ENCODE results near the gene VTI1A. TPM values are rescaled to one million over a fixed set of nuclear protein-coding genes. Genes with fewer than 3 reads are reported as not detected.
A peak's percentile ranks its signal among the peaks of the same experiment; 100 is the strongest.

The VTI1A gene
- total and polyA plus RNA-seq, 9 donors, result 7.8 to 48.2 (median 20.0) TPM

GRCh38 chr10:112716924-112717413 lies 270.0 kb downstream of the VTI1A start:
- TF ChIP-seq POLR2A (IDR thresholded peaks at IDR 0.05), result no peak
- Histone ChIP-seq H3K36me3 (no peaks in the 10 kb centered on the region), H3K4me1 (ENCODE audit: insufficient read depth) (no peaks in the 10 kb centered on the region), H3K27ac (no peak overlapping the region), H3K4me3 (no peak overlapping the region), H3K9me3 (no peaks in the 10 kb centered on the region), H3K27me3 (no peaks in the 10 kb centered on the region)
- 72 to 92% (median 74%) methylated on average over 6 of the region's 6 CpGs for WGBS, 3 donors
- intact Hi-C loops (cut with DNase I), result loop anchor here in 1 of 4 donors (10.0 kb wide), 1 partner anchor 408 kb away; no protein-coding TSS in a partner anchor
- DNase-seq, result no peak

- H3K4me3 ChIP-seq, result no peak overlapping the region
- no peak overlapping the region for H3K27ac ChIP-seq
- no peaks in the 10 kb centered on the region for H3K27me3 ChIP-seq
- TF ChIP-seq CTCF (IDR thresholded peaks at IDR 0.05), result no peak
- no peak for TF ChIP-seq EP300 (IDR thresholded peaks at IDR 0.05)
- no peak for TF ChIP-seq POLR2A (IDR thresholded peaks at IDR 0.05)
- no peak for DNase-seq
- intact Hi-C loops (cut with DNase I), result loop anchor here in 2 of 4 donors (10.0 kb wide), 2 partner anchors 405 to 665 kb away; no protein-coding TSS in a partner anchor
- H3K36me3 ChIP-seq, result no peaks in the 10 kb centered on the region
- no peaks in the 10 kb centered on the region for H3K9me3 ChIP-seq
- H3K4me1 ChIP-seq (ENCODE audit: insufficient read depth), result peaks cover 2% of the 10 kb centered on the region
These were observed 273.2 kb downstream of the VTI1A start for GRCh38 chr10:112720178-112720577.

GRCh38 chr10:112721080-112721698 lies 274.2 kb downstream of the VTI1A start:
- Histone ChIP-seq H3K36me3 (no peaks in the 10 kb centered on the region), H3K9me3 (no peaks in the 10 kb centered on the region), H3K27me3 (no peaks in the 10 kb centered on the region), H3K4me1 (ENCODE audit: insufficient read depth) (peaks cover 2% of the 10 kb centered on the region), H3K4me3 (no peak overlapping the region), H3K27ac (no peak overlapping the region)
- no peak for DNase-seq
- TF ChIP-seq EP300 (IDR thresholded peaks at IDR 0.05), result no peak
- TF ChIP-seq CTCF (IDR thresholded peaks at IDR 0.05), result peak; percentile 19 to 64 (median 26)
- TF ChIP-seq POLR2A (IDR thresholded peaks at IDR 0.05), result no peak
- 59 to 67% (median 66%) methylated on average over 5 of the region's 5 CpGs for WGBS, 3 donors
- intact Hi-C loops (cut with DNase I), result loop anchor here in 2 of 4 donors (10.0 kb wide), 2 partner anchors 404 to 664 kb away; no protein-coding TSS in a partner anchor

DNA sequence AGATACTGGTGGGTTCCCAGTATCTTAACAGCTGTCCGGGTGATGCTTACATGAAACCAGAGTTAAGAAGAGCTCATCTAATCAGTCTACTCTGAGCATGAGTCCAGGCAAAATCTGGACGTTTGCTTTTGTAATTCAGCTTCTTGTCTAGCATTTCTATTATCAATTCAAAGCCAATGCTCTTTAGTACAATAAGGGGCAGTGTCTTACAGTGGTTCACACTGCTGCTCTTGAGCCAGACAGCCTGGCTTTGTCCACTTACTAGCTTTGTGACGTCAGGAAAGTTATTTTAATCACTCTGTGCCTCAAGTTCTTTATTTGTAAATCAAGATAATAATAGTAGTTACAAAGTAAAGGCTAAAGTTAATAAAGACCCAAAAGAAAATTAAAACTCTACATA lies 275.7 kb downstream of the VTI1A start:
- 50 to 66% (median 60%) methylated on average over 3 of the region's 3 CpGs for WGBS, 3 donors
- TF ChIP-seq EP300 (IDR thresholded peaks at IDR 0.05) (no peak), POLR2A (IDR thresholded peaks at IDR 0.05) (no peak), CTCF (IDR thresholded peaks at IDR 0.05) (no peak)

GRCh38 chr10:112723876-112724275 lies 276.9 kb downstream of the VTI1A start:
- Histone ChIP-seq H3K4me1 (ENCODE audit: insufficient read depth) (peaks cover 4% of the 10 kb centered on the region), H3K27me3 (no peaks in the 10 kb centered on the region), H3K4me3 (no peak overlapping the region), H3K27ac (no peak overlapping the region), H3K36me3 (no peaks in the 10 kb centered on the region), H3K9me3 (no peaks in the 10 kb centered on the region)
- TF ChIP-seq CTCF (IDR thresholded peaks at IDR 0.05) (no peak), POLR2A (IDR thresholded peaks at IDR 0.05) (no peak), EP300 (IDR thresholded peaks at IDR 0.05) (no peak)
- no peak for DNase-seq
- intact Hi-C loops (cut with DNase I), result loop anchor here in 2 of 4 donors (10.0 kb wide), 2 partner anchors 401 to 661 kb away; no protein-coding TSS in a partner anchor

More for the DNA sequence above, 275.7 kb downstream of the VTI1A start:
- Histone ChIP-seq H3K4me3 (no peak overlapping the region), H3K27ac (no peak overlapping the region), H3K27me3 (no peaks in the 10 kb centered on the region), H3K4me1 (ENCODE audit: insufficient read depth) (peaks cover 2% of the 10 kb centered on the region), H3K36me3 (no peaks in the 10 kb centered on the region), H3K9me3 (no peaks in the 10 kb centered on the region)
- intact Hi-C loops (cut with DNase I), result loop anchor here in 2 of 4 donors (10.0 kb wide), 2 partner anchors 402 to 662 kb away; no protein-coding TSS in a partner anchor
- no peak for DNase-seq

Data from ovary (tissue), 9 donors.